ENCODE data around the gene FBXW11. TPM values are rescaled to one million over a fixed set of nuclear protein-coding genes. Genes with fewer than 3 reads are reported as not detected.

Gene FBXW11
- total and polyA plus RNA-seq, 8 donors, result 6.0 to 43.8 (median 25.0) TPM

- FAIRE-seq (no peak), DNase-seq (no peak), ATAC-seq (no peak)
- 17 to 25% methylated on average over 2 of the region's 2 CpGs for WGBS, 2 donors
- H3K4me3 ChIP-seq, result no peak overlapping the region
- peak overlapping the region in 2 of 4 donors; percentile 96 to 97 for H3K27ac ChIP-seq
- peaks cover 50 to 62% (median 51%) of the 10 kb centered on the region in 3 donors for H3K4me1 ChIP-seq
- peak in 1 of 4 donors; percentile 14 for TF ChIP-seq CTCF (IDR thresholded peaks at IDR 0.05)
- H3K9me3 ChIP-seq, result no peaks in the 10 kb centered on the region
- no peaks in the 10 kb centered on the region for H3K27me3 ChIP-seq
- intact Hi-C loops (cut with DNase I), result loop anchor here in 1 of 3 donors (10.0 kb wide), 1 partner anchor 48 kb away; no protein-coding TSS in a partner anchor
- no peaks in the 10 kb centered on the region for H3K36me3 ChIP-seq
These were observed 4.1 kb downstream of the FBXW11 start for GRCh38 chr5:172002310-172002709.

GRCh38 chr5:171999877-172000276 is 6.6 kb downstream of the FBXW11 start:
- Histone ChIP-seq H3K9me3 (no peaks in the 10 kb centered on the region), H3K36me3 (no peaks in the 10 kb centered on the region), H3K27me3 (no peaks in the 10 kb centered on the region), H3K27ac (peak overlapping the region in 2 of 4 donors; percentile 13 to 96), H3K4me3 (no peak overlapping the region), H3K4me1 (peaks cover 59 to 74% (median 65%) of the 10 kb centered on the region in 3 donors)
- WGBS, 2 donors, result 72 to 79% methylated on average over 5 of the region's 5 CpGs
- intact Hi-C loops (cut with DNase I), result loop anchor here in 1 of 3 donors (10.0 kb wide), 1 partner anchor 45 kb away; no protein-coding TSS in a partner anchor
- no peak for ATAC-seq
- TF ChIP-seq CTCF (IDR thresholded peaks at IDR 0.05), result no peak
- DNase-seq, result no peak
- FAIRE-seq, result no peak

- H3K36me3 ChIP-seq, result no peaks in the 10 kb centered on the region
- FAIRE-seq (no peak), DNase-seq (no peak), ATAC-seq (no peak)
- H3K27me3 ChIP-seq, result no peaks in the 10 kb centered on the region
- WGBS, 2 donors, result 95 to 96% methylated on average over 2 of the region's 2 CpGs
- no peaks in the 10 kb centered on the region for H3K9me3 ChIP-seq
- H3K27ac ChIP-seq, result peak overlapping the region in 2 of 4 donors; percentile 13 to 38
- intact Hi-C loops (cut with DNase I), result no loop called here
- TF ChIP-seq CTCF (IDR thresholded peaks at IDR 0.05), result no peak
- H3K4me1 ChIP-seq, result peaks cover 56 to 68% (median 61%) of the 10 kb centered on the region in 3 donors
- no peak overlapping the region for H3K4me3 ChIP-seq
These were observed 7.3 kb downstream of the FBXW11 start for GRCh38 chr5:171999100-171999499.

- H3K4me3 ChIP-seq, result no peak overlapping the region
- FAIRE-seq (no peak), ATAC-seq (peak in 2 of 4 donors; percentile 27 to 37), DNase-seq (no peak)
- H3K36me3 ChIP-seq, result no peaks in the 10 kb centered on the region
- TF ChIP-seq CTCF (IDR thresholded peaks at IDR 0.05), result no peak
- intact Hi-C loops (cut with DNase I), result no loop called here
- H3K4me1 ChIP-seq, result peaks cover 40 to 50% (median 43%) of the 10 kb centered on the region in 3 donors
- H3K27me3 ChIP-seq, result no peaks in the 10 kb centered on the region
- H3K9me3 ChIP-seq, result no peaks in the 10 kb centered on the region
- 61 to 62% methylated on average over 3 of the region's 3 CpGs for WGBS, 2 donors
- no peak overlapping the region for H3K27ac ChIP-seq
These were observed 9.4 kb downstream of the FBXW11 start for GRCh38 chr5:171997011-171997410.

- intact Hi-C loops (cut with DNase I), result no loop called here
- WGBS, 2 donors, result 65 to 69% methylated on average over 2 of the region's 2 CpGs
- no peak for TF ChIP-seq CTCF (IDR thresholded peaks at IDR 0.05)
- Histone ChIP-seq H3K36me3 (no peaks in the 10 kb centered on the region), H3K4me3 (no peak overlapping the region), H3K9me3 (no peaks in the 10 kb centered on the region), H3K27me3 (no peaks in the 10 kb centered on the region), H3K27ac (no peak overlapping the region), H3K4me1 (peaks cover 15 to 40% (median 23%) of the 10 kb centered on the region in 3 donors)
- ATAC-seq, result no peak
- no peak for FAIRE-seq
- DNase-seq, result no peak
These were observed 13.6 kb downstream of the FBXW11 start for GRCh38 chr5:171992813-171993212.
